Esophagus muscularis mucosa (tissue), 3 donors: ENCODE measurements around the gene RAB4A.

Source experiments
- CTCF ChIP-seq, 3 experiments: fragments of 200-600 bp in 2 of 3; fragments of 450-650 bp in 1 of 3; sonication (generic) in 2 of 3; IDR thresholded peaks; one replicate each; pipeline ENCODE4 v1.5.1; 2017 to 2019; ENCODE audit warnings: antibody characterized with exemption in 3 of 3, mild to moderate bottlenecking in 2 of 3, moderate library complexity in 1 of 3
- POLR2A ChIP-seq: fragments of 450-650 bp; IDR thresholded peaks from one replicate; pipeline ENCODE4 v1.6.1; 2017; ENCODE audit warnings: antibody characterized with exemption, moderate library complexity, mild to moderate bottlenecking, low read depth

GRCh38 chr1:229319487-229319886, 48.6 kb downstream of the RAB4A start:
- TF ChIP-seq POLR2A = no peak
- no peak for TF ChIP-seq CTCF (IDR thresholded peaks at IDR 0.05)
